Activated CD4-positive, alpha-beta T cell treated with anti-CD3 and anti-CD28 coated beads, Interleukin-2, amount 50 U/mL, for 48 hours (primary cell): Measurements from ENCODE around the gene PTPRN2.
"Not testable (repeated sequence)": the region's sequence is repeated elsewhere in the genome, so short reads cannot be mapped to it uniquely, and the experiment has no call there.

Experiments used
- DNase-seq, 2 experiments: peaks; one replicate each; pipeline ENCODE4 v3.0.0-alpha.2; 2020

The PTPRN2 gene

GRCh38 chr7:157595086-157595855 is 992.4 kb downstream of the PTPRN2 start:
- no peak for DNase-seq

- DNase-seq, result no peak
Measured at GRCh38 chr7:157594306-157594705, 993.3 kb downstream of the PTPRN2 start.

GRCh38 chr7:157593541-157593940 is 994.1 kb downstream of the PTPRN2 start:
- DNase-seq, result no peak

- DNase-seq, result not testable (repeated sequence)
Measured at GRCh38 chr7:157592636-157593320, 994.8 kb downstream of the PTPRN2 start.

- DNase-seq, result no peak
Measured at GRCh38 chr7:157590526-157590925, 997.1 kb downstream of the PTPRN2 start.

GRCh38 chr7:157589680-157590079 is 997.9 kb downstream of the PTPRN2 start:
- no peak for DNase-seq

GRCh38 chr7:157587805-157588560 is 999.6 kb downstream of the PTPRN2 start:
- no peak for DNase-seq

- DNase-seq, result no peak
Measured at GRCh38 chr7:157587051-157587804, 1000.4 kb downstream of the PTPRN2 start.

GRCh38 chr7:157586426-157586955 is 1001.1 kb downstream of the PTPRN2 start:
- no peak for DNase-seq

GRCh38 chr7:157585113-157585861 is 1002.3 kb downstream of the PTPRN2 start:
- DNase-seq, result peak in 1 of 2 experiments; percentile 11

- DNase-seq, result no peak
Measured at GRCh38 chr7:157584420-157584819, 1003.2 kb downstream of the PTPRN2 start.

GRCh38 chr7:157581740-157582139 is 1005.9 kb downstream of the PTPRN2 start:
- DNase-seq, result no peak

GRCh38 chr7:157580324-157580723 is 1007.3 kb downstream of the PTPRN2 start:
- no peak for DNase-seq

GRCh38 chr7:157579425-157579824 is 1008.2 kb downstream of the PTPRN2 start:
- DNase-seq, result no peak

- DNase-seq, result no peak
Measured at GRCh38 chr7:157577796-157578339, 1009.8 kb downstream of the PTPRN2 start.

GRCh38 chr7:157577061-157577460 is 1010.6 kb downstream of the PTPRN2 start:
- no peak for DNase-seq

- peak; percentile 55 to 61 for DNase-seq
Measured at GRCh38 chr7:157576415-157576814, 1011.2 kb downstream of the PTPRN2 start.

GRCh38 chr7:157575777-157576176 is 1011.8 kb downstream of the PTPRN2 start:
- DNase-seq, result no peak

GRCh38 chr7:157574914-157575586 is 1012.6 kb downstream of the PTPRN2 start:
- DNase-seq, result no peak

- DNase-seq, result peak in 1 of 2 experiments; percentile 10
Measured at GRCh38 chr7:157574120-157574825, 1013.4 kb downstream of the PTPRN2 start.
